ENCODE measurements around the gene MGLL.

DNA sequence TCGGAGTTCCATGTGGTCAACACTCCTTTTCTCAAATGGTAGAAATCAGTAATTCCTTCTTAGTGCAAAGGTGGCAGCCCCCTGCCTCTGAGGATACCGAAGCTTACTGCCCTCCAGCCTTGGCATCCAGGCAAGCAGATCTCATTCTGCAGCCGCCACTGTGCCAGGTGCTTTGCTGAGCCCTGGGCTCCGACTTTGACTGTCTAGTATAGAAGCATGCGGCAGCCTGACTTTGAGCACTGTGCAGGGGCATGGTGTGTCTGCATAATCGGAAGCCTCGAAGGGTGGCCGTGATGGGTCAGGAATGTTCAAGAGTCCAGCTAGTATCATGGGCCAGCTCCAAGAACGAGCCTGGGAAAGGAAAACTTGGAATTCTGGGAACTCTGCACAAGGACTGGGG, 109.9 kb downstream of the MGLL start:
- TF ChIP-seq CTCF (IDR thresholded peaks at IDR 0.05) = no peak
- no peak for TF ChIP-seq POLR2A (IDR thresholded peaks at IDR 0.05)

Measured in esophagus squamous epithelium (tissue), 4 donors.